GM19468 (cell line): ENCODE data around the gene HRH2.

Experiments
- ATAC-seq: cut with Tn5 transposase; IDR thresholded peaks from one replicate; pipeline ENCODE4 v1.9.1; 2021; ENCODE audit warnings: mild to moderate bottlenecking, moderate library complexity, moderate number of reproducible peaks; ENCODE audit not compliant: unreplicated experiment; ENCODE audit errors: extremely low read depth

Gene HRH2

DNA sequence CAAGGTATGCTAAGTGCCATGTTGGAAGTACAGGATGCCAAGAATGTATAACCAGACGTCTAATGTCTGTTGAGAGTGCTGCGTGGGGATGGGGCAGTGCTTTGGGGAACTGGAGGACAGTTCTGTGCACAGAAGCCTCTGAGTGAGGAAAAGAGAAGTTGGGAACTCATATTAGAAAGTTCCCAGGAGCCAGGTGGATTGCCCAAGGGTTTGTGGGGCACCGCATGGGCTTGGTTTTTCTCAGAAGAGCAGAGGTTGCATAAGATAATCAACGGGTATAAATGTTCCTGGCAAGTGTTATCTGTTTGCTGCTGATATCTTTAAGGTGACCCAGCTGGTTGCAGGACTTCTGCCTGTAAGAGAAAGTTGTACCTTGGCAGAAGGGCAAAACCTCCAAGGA is 13.1 kb downstream of the HRH2 start:
- ATAC-seq = no peak

DNA sequence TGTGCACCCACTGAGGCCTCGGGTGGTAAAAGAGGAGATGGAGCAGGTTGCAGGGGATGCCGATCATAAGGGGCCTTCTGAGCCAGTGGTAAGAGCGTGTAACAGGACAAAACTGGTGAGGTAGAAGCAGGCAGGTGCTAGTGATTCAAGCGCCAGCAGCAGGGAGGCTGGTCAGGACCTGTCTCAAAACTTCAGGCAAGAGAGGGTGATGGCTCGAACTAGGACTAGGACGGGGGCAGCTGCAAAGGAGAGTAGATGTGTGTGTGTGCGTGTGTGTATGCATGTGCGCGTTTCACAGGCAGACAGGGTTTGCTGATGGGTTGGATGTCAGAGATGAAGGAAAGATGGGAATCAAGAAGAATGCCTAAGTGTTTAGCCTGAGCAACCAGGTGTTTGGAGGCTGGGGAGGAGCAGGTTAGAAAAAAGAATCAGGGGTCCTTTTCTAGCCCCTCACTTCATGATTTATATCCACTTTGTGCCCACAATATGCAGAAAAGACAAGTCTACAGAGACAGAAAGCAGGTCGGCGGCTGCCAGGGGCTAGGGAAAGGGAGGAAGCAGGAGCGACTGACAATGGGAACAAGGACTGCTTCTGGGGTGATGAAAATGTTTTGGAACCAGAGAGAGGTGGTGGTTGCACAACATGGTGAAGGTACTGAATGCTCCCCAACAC is 15.2 kb downstream of the HRH2 start:
- no peak for ATAC-seq

DNA sequence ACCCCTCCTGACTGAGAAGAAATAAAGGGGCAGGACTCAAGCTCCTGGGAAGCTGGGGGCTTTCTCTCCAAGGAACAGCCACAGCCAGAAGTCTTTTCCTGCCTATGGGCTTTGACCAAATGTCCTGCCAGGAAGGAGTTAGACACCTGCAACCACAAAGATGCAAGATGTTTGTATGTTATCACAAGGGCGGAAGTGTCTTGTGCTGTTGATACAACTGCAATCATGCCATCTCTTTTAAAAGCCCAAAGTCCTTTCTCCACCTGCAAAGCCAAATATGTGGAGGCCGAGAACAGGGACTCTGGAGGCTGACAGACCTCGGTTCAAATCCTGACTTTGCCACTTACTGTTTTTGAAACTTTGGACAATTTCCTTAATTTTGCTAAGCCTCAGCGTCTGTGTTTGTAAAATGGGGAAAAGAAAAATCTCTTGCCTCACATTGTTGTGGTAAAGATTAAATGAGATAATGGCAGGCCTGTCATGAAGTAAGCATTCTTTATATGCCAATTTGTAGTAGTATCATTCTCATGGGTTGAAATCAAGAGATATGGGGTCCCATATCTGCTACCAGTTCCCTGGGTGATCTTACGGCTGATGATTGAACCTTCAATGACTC is 17.0 kb downstream of the HRH2 start:
- ATAC-seq = no peak

DNA sequence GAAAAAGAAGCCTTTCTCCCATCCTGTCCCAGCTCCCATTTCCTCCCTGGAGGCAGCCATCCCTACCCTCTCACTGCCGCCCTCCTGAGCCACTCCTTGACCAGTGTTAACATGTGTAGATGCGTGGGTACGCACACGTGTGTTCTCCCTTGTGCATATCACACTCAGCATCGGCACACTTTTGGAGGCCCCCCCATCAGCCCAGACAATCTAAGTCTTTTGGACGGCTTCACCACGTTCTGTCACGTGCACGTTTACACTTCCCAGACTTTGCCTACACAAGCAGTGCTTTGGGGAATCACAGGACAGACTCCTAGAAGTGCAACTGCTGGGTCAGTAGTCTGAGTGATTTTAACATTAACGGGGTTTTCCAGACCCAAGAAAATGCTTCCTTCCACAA is 18.0 kb downstream of the HRH2 start:
- no peak for ATAC-seq

DNA sequence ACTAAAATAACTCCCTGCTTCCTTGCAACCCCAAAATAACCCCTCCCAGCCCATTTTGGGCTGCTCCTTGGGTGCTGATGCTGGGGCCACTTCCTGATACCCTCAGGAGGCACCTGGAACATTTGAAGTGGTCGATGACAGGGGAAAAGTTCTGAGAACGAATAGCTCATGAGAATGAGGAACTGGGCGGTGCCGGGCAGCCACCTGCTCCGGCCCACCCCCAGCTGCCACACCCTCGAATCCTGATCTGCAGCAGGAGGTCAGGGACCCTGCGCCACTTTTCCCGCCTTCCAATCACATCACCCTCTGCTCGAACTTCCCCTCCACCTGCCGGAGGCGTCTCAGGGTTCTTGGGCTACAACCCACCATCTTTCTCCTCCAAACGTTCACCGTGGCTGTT is 19.7 kb downstream of the HRH2 start:
- no peak for ATAC-seq

DNA sequence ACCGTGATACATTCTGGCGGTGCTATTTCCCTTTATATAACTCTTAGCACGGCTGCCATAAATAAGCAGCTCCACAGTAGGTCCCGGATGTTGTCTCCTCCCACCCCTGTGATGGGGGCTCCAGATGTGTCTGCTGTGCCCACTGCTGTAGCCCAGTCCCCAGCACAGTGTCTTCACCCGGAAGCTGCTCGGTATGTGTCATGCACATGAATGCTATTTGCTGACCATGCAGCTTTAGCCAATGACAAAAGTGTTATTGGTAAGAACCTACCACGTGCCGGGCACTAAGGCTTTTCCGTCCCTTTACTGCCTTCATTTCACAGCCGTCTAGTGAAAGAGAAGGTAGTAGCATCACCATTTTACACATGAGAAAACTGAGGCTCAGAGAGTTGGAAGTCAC is 20.2 kb downstream of the HRH2 start:
- ATAC-seq = no peak

DNA sequence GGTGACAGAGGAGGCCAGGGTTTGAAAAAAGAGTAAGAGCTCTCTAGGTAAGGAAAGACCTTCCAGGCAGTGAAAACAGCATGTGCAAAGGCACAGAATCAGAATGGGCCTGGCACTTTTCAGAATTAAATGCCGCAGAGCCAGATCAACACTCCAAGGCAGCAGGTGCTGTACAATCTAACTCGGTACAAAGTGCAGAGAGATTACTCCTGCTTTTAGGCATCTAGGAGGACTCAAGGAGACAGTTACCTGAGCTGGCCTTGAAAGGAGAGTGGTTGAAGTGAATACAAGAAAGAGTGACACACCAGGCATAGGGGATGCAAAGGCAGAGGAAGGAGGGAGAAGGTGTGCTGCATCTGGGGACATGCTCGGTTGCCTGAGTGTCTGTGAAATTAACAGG is 21.5 kb downstream of the HRH2 start:
- ATAC-seq = no peak

DNA sequence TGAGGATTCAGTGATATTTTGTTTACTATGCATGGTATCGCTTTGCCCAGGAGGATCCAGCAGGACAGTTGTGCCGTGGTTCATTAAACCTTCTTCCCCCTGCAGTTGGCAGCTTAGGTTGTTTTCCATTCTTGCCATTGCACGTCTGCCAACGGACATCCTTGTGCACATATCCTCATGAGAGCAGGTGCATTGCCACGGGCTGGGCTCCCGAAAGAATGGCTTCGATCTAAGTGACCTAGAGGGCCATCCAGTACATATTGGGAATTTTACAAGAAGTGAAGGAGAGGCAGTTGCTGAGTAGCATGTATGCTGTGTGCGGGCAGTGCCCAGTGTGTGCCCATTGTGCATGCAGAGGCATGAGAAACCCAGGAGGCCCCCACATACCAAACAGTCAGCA is 22.1 kb downstream of the HRH2 start:
- ATAC-seq = no peak

DNA sequence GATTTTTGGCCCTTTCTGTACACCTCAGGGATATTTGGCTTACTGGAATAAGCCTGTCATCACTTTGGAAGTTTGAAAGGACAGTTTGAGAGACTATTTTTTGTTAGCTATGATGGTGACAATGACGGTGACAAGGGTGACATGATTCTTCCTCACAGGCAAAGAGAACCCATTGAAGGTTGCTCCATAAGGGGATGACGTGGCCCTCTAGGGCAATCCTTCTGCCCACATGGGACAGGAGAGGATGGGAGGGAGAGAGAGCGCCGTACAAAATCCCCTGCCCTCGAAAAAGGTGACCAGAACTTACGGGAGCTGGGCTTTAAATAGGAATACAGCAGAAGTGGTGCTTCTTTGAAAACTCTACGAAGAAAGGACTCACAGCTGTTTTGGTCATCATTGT is 22.6 kb downstream of the HRH2 start:
- ATAC-seq = no peak

DNA sequence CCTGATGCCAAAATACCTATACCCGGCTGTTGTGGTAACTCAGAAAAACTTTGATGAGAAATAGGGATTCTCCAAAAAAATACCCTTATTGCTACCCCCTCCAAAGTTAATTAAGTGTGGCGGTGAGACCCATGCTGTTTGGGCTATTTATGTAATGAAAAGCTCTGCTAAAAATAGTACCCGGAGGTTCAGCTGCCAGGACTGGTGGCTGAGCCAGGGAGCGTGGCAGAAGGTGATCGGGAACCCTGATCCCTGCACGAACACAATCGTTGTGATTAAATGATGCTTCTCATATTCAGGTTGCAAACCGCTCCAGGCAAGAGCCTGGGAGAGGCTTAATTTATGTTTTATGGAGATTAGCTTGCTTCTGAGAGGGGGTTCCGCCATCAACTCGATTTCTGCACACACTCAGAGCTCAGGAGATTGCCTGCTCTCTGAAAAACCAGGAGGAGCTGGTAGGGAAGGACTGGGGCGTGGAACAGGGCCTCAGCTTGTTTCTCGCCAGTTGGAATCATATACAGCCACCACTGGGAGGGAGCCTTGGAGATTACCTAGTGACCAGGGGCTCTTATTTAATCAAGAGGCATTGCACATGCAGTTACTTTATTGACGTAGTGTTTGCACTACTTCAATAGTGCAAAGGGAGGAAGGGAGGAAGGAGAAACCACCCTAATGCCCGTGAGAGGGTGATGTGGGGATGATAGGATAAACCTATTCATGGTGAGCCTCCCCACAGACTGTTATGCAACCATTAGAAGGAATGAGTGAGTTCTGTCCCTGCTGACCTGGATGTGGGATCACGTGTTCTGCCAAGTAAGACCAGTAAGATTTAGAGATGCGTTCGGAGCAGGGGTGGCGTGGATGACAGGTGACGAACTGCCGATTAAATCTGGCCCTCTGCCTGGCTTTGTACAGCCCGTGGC is 23.4 kb downstream of the HRH2 start:
- ATAC-seq = no peak

DNA sequence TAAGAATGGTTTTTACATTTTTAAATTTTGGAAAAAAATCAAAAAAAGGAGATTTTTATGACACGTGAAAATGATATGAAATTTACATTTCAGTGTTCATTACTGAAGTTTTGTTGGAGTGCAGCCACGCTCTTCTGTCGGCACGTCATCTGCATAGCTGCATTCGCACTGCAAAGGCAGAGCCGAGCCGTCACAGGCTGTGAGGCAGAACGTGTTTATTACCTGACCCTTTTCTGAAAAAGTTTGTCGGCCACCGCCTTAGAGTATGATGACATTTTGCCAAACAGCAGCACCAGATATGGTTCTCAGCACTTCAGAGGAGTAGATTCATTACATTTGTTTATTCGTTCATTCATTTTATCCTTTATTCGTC is 24.1 kb downstream of the HRH2 start:
- ATAC-seq = no peak

DNA sequence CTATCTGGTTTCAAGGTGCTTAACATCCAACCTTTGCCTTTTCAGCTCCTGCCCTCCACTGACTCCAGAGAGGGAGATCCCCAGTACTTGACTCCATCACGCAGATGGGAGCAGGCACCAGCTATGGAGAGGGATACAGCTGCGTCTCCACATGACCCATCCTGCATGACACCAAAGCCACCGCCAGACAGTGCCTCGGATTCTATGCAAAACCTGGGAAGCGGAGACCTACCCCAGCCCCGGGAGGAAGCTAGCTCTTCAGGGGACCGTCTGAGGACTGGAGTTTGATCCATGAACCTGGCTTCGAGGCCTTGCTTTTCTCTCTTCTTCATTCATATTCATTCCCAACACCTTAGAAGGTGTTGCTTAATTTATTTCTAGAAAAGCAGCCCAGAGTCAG is 24.8 kb downstream of the HRH2 start:
- no peak for ATAC-seq

DNA sequence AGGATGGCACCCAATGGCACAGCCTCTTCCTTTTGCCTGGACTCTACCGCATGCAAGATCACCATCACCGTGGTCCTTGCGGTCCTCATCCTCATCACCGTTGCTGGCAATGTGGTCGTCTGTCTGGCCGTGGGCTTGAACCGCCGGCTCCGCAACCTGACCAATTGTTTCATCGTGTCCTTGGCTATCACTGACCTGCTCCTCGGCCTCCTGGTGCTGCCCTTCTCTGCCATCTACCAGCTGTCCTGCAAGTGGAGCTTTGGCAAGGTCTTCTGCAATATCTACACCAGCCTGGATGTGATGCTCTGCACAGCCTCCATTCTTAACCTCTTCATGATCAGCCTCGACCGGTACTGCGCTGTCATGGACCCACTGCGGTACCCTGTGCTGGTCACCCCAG is 25.4 kb downstream of the HRH2 start:
- ATAC-seq = no peak

DNA sequence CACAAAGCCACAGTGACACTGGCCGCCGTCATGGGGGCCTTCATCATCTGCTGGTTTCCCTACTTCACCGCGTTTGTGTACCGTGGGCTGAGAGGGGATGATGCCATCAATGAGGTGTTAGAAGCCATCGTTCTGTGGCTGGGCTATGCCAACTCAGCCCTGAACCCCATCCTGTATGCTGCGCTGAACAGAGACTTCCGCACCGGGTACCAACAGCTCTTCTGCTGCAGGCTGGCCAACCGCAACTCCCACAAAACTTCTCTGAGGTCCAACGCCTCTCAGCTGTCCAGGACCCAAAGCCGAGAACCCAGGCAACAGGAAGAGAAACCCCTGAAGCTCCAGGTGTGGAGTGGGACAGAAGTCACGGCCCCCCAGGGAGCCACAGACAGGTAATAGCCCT is 26.1 kb downstream of the HRH2 start:
- ATAC-seq = no peak

DNA sequence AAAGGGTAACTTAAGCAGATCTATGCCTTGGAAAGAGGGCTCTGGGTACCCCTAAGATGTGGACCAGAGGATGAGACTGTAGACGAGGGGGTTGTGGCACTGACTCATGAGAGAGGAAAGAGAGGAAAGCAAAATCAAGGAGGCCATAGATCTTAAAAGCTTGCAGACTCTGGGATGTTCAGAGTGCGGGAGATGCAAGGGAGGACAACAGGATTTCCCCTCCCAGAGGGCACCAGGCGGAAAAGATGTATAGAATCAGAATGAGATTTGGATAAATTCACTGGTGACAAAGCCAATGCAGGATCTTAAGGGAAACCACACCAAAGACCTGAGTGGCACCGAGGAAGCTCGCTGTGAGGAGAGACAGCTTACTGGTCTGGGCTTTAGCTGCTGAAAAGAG is 27.1 kb downstream of the HRH2 start:
- no peak for ATAC-seq

DNA sequence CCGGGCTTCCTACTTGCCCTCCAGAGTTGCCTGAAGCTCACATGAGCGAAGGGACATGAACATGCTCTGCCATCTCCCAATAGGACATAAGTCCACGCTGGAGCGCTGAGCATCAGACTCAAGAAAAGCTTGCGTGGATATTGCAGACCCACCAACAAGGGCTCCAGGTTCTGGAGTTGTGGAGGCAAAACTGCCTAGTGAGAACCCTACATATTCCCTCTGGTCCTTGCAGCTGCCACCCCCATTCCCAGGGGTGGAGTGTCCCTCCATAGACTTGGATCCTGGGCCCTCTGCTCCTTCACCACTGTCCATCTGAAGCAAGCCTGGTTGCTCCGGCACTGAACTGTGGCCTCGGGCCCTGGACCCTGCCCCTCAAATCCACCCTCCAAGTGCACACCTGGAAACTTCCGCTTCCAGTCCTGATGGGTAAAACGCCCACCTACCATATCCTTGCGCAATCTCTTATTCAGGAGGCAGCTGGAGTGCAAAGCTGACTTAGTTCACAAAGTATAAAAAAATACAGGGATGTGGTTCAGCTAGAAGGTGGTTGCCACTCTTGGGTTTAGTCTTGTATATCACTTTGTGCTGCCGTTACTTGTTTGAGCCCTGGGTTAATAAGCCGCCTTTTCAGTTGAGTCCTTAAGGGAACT is 28.0 kb downstream of the HRH2 start:
- no peak for ATAC-seq

DNA sequence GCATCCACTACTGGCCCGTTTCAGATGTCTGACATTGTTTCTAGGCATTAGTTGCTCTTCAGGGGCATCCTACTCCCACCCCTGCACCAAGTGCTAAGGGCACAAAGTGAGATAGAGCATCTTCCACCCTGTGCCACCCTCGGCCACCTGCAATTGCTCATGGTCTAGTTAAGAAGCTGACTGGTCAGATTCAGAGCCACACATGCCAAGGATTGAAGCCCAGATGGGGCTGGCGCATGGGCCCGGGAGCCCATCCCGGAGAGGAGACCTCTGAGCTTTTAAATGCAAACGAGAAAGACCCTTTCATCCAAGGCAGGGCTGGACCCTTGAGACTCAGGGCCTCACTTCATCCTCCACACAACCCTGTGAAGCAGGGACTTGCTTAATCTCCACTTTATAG is 28.5 kb downstream of the HRH2 start:
- no peak for ATAC-seq

DNA sequence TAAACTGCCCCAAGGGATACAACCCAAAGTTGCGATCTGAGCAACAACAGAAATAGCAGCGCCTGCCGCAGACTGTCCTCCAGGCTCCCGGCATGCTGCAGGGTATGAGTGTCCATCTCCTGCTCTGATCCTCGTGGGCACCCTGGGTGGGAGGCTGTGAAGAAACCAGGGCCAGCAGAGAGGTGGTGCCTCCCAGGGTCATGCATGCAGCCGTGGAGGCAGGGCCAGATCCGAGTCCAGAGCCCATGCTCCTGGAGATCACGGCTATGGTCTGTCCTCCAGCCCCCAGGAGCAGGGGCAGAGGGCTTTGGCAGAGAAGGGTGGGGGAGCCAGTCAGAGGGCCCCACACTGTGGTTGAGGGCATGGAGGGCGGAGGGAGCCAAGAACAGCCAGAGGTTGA is 29.0 kb downstream of the HRH2 start:
- no peak for ATAC-seq

DNA sequence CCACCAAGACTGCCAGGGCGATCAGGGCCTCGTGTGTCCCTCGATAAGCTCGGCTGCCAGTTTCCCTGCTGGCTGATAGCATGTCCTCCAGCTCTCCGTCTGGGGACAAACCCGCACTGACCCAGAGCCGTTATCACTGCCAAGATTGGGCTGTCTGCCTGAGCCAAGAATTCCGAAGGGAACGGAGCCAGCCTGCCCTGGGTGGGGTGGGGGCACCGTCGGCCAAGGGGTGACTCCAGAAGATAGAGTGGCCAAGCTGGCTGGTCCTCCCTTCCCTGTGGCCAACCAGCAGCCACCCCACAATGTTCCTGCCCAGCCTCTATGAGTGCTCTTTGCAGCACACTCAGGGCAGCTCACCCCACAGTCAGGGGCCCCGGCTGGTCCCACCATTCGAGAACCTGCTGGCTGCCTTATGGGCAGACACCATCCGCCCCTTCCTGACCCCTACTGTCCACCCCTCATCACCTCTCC is 29.4 kb downstream of the HRH2 start:
- ATAC-seq = no peak

DNA sequence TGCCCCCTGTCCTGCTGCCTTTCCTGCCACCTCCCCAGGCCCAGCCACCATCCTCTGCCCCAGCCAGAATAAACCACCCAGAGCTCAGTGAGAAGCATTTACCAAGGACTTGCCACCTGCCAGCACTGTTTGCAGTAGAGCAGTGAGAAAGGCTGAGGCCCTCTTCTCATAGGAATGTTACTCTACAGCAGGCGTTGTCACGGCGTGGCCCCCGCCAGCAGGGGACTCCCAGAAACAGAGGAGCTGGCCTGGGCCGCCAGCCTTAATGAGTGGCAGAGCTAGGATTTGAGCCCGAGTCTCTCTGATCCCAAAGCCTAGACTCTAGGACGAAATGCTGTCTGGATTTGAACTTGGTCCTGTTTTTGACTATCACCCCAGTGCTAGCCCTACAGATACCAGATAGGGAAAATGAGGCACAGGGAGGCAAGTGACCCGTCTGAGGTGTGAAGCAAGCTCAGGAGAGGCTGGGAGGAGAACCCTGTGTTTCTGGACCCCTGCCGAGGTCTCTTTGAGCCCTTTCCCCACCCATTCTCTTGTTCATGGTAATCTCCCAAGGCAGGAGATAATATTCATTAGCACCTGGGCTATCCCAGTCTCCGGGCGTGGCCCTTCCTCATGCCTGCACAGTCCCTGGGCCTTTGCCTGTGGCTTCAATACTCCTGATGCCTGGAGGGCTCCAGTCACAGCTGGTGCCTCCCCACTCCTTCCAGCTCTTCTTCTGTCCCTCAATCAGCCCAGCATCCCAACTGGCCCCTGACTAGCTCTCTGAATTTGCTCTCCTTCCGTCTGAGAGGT is 30.7 kb downstream of the HRH2 start:
- ATAC-seq = no peak
